GM19452 (cell line): ENCODE data around the gene GDPD2.
"Not testable (repeated sequence)": the region's sequence is repeated elsewhere in the genome, so short reads cannot be mapped to it uniquely, and the experiment has no call there.

ENCODE experiments used
- ATAC-seq: cut with Tn5 transposase; IDR thresholded peaks from one replicate; pipeline ENCODE4 v1.9.1; 2021; ENCODE audit not compliant: unreplicated experiment

GDPD2 gene

GRCh38 chrX:70422851-70423341 lies at the start of gene GDPD2:
GDPD2 (plus strand) TSS chrX:70423314; CDS start chrX:70424985, 1,671 bp downstream.
- no peak for ATAC-seq

GRCh38 chrX:70386235-70386634 lies 36.9 kb upstream of the GDPD2 start:
- no peak for ATAC-seq

DNA sequence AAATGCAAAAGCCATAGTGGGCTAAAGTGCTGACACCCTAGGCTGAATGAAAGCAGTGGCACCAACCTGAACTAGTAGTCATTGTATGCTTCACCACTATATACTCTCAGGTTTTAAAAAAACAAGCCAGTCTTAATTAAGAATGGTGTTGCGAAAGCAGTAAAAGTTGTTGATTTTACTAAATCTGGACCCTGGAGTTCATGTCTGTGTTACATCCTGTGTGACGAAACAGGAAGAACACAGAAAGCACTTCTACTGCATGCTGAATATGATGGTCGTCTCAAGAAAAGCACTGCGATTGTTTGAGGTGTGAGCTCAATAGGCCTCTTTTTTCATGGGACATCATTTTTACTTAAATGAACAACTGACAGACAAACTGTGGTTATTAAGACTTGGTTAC lies 24.2 kb upstream of the GDPD2 start:
- no peak for ATAC-seq

DNA sequence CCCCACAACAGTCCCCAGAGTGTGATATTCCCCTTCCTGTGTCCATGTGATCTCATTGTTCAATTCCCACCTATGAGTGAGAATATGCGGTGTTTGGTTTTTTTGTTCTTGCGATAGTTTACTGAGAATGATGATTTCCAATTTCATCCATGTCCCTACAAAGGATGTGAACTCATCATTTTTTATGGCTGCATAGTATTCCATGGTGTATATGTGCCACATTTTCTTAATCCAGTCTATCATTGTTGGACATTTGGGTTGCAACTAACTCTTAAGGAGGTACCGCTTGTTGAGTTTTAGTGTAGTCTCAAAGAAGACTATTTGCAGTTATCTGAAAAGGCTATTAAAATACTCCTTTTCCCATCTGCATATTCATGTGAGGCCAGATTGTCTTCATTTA lies 22.9 kb upstream of the GDPD2 start:
- not testable (repeated sequence) for ATAC-seq

DNA sequence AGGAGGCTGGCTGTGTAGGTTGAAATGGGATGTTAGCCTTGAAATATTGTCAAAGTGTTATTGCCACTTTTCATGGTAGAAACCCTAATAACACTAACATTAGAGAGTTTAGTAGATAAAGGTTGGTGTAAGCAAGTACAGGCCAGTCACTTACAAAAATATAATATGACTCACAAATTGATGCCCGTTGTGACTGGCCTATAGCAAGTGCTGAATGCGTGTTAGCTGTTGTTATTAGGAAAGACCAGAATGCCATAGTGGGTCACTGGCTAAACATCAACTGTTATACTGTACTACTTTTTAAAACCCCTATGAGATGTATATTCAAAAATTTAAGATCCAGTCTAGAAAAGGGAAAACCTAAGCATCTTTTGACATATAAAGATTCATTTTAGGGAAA lies 20.4 kb upstream of the GDPD2 start:
- ATAC-seq = no peak

DNA sequence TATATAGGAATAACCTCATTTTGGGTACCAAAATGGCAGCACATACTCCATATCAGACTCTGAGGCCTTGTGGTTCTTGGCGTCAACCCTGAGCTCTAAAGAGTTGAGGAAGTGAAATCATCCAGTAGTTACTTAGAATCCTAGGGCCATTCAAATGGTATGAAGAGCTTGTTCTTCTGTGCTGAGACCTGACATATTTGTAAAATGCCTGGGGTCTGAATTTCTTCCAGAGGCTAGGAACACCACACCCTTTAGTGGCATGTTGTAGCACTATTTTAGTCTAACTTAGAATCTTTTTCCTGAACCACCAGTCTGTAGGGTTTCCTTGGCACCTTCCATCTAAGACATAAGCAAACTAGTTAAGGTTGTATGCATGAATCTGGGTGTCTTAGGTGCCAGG lies 18.1 kb upstream of the GDPD2 start:
- ATAC-seq = no peak

DNA sequence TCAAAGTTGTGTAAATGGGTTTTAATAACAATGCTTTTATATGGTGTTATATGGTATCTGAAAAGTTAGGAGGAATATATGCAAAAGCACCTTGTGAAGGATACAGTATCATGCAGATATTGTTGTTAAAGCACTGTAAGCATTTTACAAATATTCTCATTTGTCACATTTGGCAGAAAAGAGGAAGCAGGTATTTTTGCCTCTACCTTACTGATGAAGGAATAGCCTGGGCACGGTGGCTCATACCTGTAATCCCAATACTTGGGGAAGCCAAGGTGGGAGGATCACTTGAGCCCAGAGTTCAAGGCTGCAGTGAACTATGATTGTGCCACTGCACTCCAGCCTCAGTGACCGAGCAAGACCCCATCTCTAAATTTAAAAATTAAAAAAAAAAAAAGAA lies 12.2 kb upstream of the GDPD2 start:
- no peak for ATAC-seq

GRCh38 chrX:70411475-70411874 lies 11.6 kb upstream of the GDPD2 start:
- no peak for ATAC-seq

GRCh38 chrX:70421618-70422017 lies 1.5 kb upstream of the GDPD2 start:
- no peak for ATAC-seq

DNA sequence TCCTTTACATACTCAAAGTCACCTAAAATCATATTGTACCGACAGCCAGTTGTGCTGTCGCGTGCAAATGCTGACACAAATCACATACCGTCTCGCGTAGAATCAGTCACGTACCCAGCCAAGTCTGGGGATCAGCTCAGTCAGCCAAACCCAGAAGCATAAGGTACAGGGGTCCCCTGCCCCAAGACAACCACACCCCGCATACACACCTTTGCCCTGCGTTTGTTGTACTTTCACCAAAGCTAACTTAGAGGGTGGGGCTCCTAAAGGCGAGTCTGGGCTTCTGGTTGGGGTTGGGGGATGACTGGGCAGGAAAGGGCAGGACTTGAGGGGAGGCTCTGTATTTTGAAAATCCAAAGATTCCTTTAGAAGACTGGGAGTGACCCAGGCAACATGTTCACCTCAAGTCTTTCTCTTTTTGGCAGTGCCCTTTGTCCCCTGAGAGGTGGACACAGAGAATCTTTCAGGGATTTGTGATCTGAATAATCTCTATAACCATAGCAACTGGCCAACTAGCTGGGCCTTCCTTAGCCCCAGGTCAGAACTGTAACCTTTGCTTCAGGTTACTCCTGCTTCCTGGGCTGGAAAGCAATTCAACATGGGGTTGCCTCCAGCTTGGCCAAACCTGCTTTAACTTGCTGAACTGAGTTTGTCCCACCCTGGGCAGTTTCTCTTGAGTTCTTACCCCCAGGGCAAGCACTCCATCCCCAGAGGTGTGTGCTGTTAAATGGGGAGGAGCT lies 992 bp downstream of the GDPD2 start:
- ATAC-seq = no peak

DNA sequence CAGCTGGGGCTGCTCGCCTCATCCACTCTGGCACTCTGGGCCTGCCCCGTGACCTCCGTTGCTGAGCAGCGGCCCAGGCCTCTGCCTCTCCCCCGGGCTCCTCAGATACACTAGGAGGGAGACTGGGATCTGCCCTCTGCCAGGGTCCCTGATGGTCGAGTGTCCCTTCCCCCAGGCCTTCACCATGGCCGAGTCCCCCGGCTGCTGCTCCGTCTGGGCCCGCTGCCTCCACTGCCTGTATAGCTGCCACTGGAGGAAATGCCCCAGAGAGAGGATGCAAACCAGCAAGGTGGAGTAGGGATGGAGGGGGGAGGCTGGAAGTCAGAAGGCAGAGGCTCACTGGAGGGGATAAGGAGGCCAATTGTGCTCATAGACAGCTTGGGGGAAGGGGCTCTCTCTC lies 1.7 kb downstream of the GDPD2 start:
- ATAC-seq = no peak

GRCh38 chrX:70426286-70427278 lies 3.5 kb downstream of the GDPD2 start:
- ATAC-seq = no peak

GRCh38 chrX:70427365-70427764 lies 4.3 kb downstream of the GDPD2 start:
- ATAC-seq = no peak

- no peak for ATAC-seq
These were observed 6.6 kb downstream of the GDPD2 start for GRCh38 chrX:70429759-70430158.

GRCh38 chrX:70432936-70433847 lies 10.1 kb downstream of the GDPD2 start:
- no peak for ATAC-seq

DNA sequence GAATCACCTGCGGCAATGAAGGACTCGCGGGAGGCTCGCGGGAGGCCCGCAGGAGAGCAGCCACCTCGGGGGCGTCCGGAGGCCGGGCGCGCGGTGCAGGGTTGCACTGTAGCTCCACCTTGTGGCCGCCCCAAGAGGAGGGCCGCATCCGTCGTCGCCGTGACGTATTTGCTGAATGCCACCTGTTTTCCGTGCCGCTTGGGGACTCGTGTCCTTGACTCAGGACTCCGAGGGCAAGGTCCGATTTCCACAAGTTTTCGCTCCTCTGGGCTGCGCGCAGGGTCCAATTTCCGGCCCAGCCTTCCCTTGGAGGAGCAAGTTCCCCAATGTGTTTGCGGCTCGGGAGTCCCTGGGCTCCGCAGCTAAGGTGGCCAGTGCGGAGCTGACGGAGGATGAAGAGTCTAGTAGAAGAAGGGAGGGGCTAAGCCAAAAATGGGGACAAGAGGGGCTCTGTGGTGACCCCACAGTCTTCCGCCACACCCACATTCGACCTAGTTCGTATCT lies 10.8 kb downstream of the GDPD2 start:
- ATAC-seq = peak; percentile 63

- ATAC-seq = peak; percentile 60
These were observed 11.3 kb downstream of the GDPD2 start for GRCh38 chrX:70434352-70434866.

- ATAC-seq = peak; percentile 2
These were observed 11.9 kb downstream of the GDPD2 start for GRCh38 chrX:70434914-70435586.

GRCh38 chrX:70436343-70436742 lies 13.2 kb downstream of the GDPD2 start:
- ATAC-seq = no peak

- no peak for ATAC-seq
These were observed 13.9 kb downstream of the GDPD2 start for GRCh38 chrX:70437011-70437410.
